MCF 10A (cell line): ENCODE measurements around the gene PPCDC. TPM values are rescaled to one million over a fixed set of nuclear protein-coding genes. Genes with fewer than 3 reads are reported as not detected.
"Not testable (repeated sequence)": the region's sequence is repeated elsewhere in the genome, so short reads cannot be mapped to it uniquely, and the experiment has no call there.

Experiments used
- BruUV-seq: library from RNA; stranded (reverse); fragments of 400-500 nt; replicated peaks from 2 replicates; lab custom pipeline; 2021; lab: Mats Ljungman, UMichigan
- CTCF ChIA-PET: fragments of 300-600 bp; sonication (Branson Sonifier 250); formaldehyde crosslinking; extraction: SDS; loops from one replicate; lab custom pipeline; 2021; ENCODE audit warnings: antibody characterized with exemption, inconsistent platforms; lab: Yijun Ruan, JAX
- POLR2A ChIA-PET: fragments of 300-600, 350-650 bp; sonication (Branson Sonifier 250); formaldehyde crosslinking; extraction: SDS; loops from one replicate; lab custom pipeline; 2020; ENCODE audit warnings: antibody characterized with exemption, inconsistent platforms; lab: Yijun Ruan, JAX
- DNase-seq: peaks from one replicate; pipeline ENCODE4 v3.0.0-alpha.2; 2018; ENCODE audit not compliant: unreplicated experiment
- H3K27ac Mint-ChIP-seq: one replicate; pipeline ENCODE4 v1.8.0; 2022; ENCODE audit warnings: mild to moderate bottlenecking, low read depth, mixed read lengths; ENCODE audit not compliant: unreplicated experiment
- H3K27me3 Mint-ChIP-seq: one replicate; pipeline ENCODE4 v1.8.0; 2022; ENCODE audit warnings: mixed read lengths; ENCODE audit not compliant: insufficient read depth, unreplicated experiment
- H3K36me3 Mint-ChIP-seq: one replicate; pipeline ENCODE4 v1.8.0; 2022; ENCODE audit warnings: mild to moderate bottlenecking, moderate library complexity, mixed read lengths; ENCODE audit not compliant: insufficient read depth, unreplicated experiment
- H3K4me1 Mint-ChIP-seq: one replicate; pipeline ENCODE4 v1.8.0; 2022; ENCODE audit warnings: mixed read lengths; ENCODE audit not compliant: insufficient read depth, unreplicated experiment
- H3K4me3 Mint-ChIP-seq: one replicate; pipeline ENCODE4 v1.8.0; 2022; ENCODE audit warnings: mild to moderate bottlenecking, moderate library complexity, mixed read lengths; ENCODE audit not compliant: unreplicated experiment
- H3K9me3 Mint-ChIP-seq: one replicate; pipeline ENCODE4 v1.8.0; 2022; ENCODE audit warnings: mixed read lengths; ENCODE audit not compliant: unreplicated experiment
- intact Hi-C: fragments of 100-400 bp; cut with micrococcal nuclease; formaldehyde crosslinking; loops from 2 replicates; pipeline ENCODE4 v1.14.1; 2022
- total RNA-seq: library from RNA; stranded (reverse); gene quantifications from 2 replicates; pipeline ENCODE4 v1.2.3, GENCODE V29; 2022
- TF ChIP-seq, protein P1 (sequence below): fragments of 200-600 bp; IDR thresholded peaks from one replicate; pipeline ENCODE4 v1.8.0; 2022; ENCODE audit warnings: antibody characterized with exemption, mild to moderate bottlenecking; ENCODE audit not compliant: unreplicated experiment

The PPCDC gene
- total RNA-seq, 1 experiment from 2014 or later, result 25.1 TPM

DNA sequence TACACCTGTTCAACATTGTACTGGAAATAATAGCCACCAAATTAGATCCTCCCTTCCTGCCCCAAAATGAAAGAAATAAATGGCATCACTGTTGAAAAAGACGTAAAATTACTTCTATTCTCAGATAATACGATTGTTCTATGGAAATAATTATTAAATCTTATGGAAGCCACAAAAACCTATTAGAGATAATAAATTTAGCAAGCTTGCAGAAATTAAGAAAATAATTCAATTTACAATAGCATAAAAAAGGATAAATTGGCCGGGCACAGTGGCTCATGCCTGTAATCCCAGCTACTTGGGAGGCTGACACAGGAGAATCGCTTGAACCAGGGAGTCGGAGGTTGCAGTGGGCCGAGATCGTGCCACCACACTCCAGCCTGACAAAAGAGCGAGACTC is 57.8 kb downstream of the PPCDC start:
- Mint-ChIP-seq H3K4me3 (no peak overlapping the region), H3K9me3 (peaks cover 8% of the 10 kb centered on the region), H3K4me1 (no peaks in the 10 kb centered on the region), H3K36me3 (peaks cover 5% of the 10 kb centered on the region), H3K27me3 (peaks cover 27% of the 10 kb centered on the region), H3K27ac (no peak overlapping the region)
- CTCF ChIA-PET, result interaction anchor here (0.7 kb wide), 1 partner anchor 643 kb away, joined by 3 read pairs; no protein-coding TSS in a partner anchor
- TF ChIP-seq, protein P1, sequence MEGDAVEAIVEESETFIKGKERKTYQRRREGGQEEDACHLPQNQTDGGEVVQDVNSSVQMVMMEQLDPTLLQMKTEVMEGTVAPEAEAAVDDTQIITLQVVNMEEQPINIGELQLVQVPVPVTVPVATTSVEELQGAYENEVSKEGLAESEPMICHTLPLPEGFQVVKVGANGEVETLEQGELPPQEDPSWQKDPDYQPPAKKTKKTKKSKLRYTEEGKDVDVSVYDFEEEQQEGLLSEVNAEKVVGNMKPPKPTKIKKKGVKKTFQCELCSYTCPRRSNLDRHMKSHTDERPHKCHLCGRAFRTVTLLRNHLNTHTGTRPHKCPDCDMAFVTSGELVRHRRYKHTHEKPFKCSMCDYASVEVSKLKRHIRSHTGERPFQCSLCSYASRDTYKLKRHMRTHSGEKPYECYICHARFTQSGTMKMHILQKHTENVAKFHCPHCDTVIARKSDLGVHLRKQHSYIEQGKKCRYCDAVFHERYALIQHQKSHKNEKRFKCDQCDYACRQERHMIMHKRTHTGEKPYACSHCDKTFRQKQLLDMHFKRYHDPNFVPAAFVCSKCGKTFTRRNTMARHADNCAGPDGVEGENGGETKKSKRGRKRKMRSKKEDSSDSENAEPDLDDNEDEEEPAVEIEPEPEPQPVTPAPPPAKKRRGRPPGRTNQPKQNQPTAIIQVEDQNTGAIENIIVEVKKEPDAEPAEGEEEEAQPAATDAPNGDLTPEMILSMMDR, result no peak
- intact Hi-C loops, result no loop called here
- DNase-seq, result no peak
- POLR2A ChIA-PET, result interaction anchor here (1.0 kb wide), 1 partner anchor 58 kb away, joined by 3 read pairs; the partner anchor contains the start of gene PPCDC
- no TSS peak for BruUV-seq

DNA sequence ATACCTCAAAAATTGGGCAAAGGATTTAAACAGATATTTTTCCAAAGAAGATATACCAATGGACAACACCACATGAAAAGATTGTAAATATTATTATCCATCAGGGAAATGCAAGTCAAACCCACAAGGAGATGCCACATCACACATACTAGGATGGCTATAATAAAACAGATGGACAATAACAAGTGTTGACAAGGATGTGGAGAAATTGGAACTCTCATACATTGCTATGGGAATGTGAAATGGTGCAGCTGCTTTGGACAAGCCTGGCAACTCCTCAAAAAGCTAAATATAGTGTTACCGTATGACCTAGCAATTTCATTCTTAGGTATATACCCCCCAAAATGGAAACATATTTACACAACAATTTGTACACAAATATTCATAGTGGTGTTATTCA is 59.3 kb downstream of the PPCDC start:
- no TSS peak for BruUV-seq
- ChIA-PET CTCF (interaction anchor here (0.6 to 1.0 kb wide), 2 partner anchors 13 to 39 kb away, joined by 3 to 6 read pairs; no protein-coding TSS in a partner anchor), POLR2A (interaction anchor here (1.1 kb wide), 1 partner anchor 10 kb away, joined by 3 read pairs; no protein-coding TSS in a partner anchor)
- H3K27me3 Mint-ChIP-seq, result peaks cover 35% of the 10 kb centered on the region
- no peak overlapping the region for H3K27ac Mint-ChIP-seq
- TF ChIP-seq, protein P1, result no peak
- intact Hi-C loops, result no loop called here
- peaks cover 5% of the 10 kb centered on the region for H3K36me3 Mint-ChIP-seq
- no peak for DNase-seq
- peaks cover 18% of the 10 kb centered on the region for H3K9me3 Mint-ChIP-seq
- H3K4me3 Mint-ChIP-seq, result no peak overlapping the region
- no peaks in the 10 kb centered on the region for H3K4me1 Mint-ChIP-seq

DNA sequence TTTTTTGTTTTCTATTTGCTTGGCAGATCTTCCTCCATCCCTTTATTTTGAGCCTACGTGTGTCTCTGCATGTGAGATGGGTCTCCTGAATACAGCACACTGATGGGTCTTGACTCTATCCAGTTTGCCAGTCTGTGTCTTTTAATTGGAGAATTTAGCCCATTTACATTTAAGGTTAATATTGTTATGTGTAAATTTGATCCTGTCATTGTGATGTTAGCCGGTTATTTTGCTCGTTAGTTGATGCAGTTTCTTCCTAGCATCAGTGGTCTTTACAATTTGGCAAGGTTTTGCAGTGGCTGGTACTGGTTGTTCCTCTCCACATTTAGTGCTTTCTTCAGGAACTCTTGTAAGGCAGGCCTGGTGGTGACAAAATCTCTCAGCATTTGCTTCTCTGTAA is 62.3 kb downstream of the PPCDC start:
- DNase-seq, H3K4me1 Mint-ChIP-seq, POLR2A ChIA-PET, intact Hi-C loops, H3K36me3 Mint-ChIP-seq, H3K4me3 Mint-ChIP-seq, H3K27ac Mint-ChIP-seq, CTCF ChIA-PET, BruUV-seq: not testable (repeated sequence)
- peaks cover 18% of the 10 kb centered on the region for H3K9me3 Mint-ChIP-seq
- peaks cover 25% of the 10 kb centered on the region for H3K27me3 Mint-ChIP-seq

DNA sequence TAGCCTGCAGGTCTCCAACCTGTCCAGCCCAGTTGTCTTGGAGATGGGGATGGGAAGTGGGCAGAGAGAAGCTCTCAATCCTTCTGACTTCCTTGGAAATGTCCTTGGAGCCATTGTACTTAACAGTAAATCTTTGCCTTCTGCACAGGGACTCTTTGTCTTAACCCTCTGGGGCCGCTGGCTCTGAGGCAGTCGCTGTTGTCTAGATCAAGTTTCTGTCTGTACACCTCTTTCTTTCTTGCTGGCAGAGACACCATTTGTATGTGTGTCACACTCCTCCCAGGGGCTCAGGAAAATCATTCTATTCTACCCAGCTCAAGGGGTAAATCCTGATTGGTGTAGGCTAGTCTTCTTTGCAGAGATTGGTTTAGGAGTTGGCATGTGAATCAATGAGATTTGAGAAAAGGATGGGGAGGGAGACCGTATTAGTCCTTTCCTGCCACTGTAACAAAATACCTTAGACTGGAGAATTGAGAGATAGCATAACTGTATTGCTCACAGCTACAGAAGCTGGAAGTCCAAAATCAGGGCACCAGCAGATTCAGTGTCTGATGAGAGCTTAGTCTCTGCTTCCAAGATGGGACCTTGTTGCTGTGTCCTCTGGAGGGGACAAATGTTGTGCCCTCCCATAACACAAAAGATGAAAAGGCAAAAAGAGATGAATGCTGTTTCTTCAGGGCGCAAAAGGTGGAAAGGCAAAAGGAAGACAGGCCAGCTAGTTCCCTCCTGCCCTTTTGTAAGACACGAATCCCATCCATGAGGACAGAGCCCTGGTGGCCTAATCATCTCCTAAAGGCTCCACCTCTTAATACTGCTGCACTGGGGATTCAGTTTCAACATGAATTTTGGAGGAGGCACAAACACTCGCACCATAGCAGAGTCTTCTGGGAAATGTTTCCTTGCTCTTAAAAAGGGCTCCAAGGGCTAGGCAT is 66.3 kb downstream of the PPCDC start:
- no peak for DNase-seq
- Mint-ChIP-seq H3K27ac (no peak overlapping the region), H3K4me3 (no peak overlapping the region), H3K4me1 (no peaks in the 10 kb centered on the region), H3K9me3 (peaks cover 16% of the 10 kb centered on the region), H3K36me3 (no peaks in the 10 kb centered on the region), H3K27me3 (peaks cover 17% of the 10 kb centered on the region)
- no TSS peak for BruUV-seq
- TF ChIP-seq, protein P1, result no peak
- intact Hi-C loops, result no loop called here
- ChIA-PET CTCF (interaction anchor here (0.7 to 1.2 kb wide), 2 partner anchors 18 to 457 kb away, joined by 4 to 5 read pairs; no protein-coding TSS in a partner anchor), POLR2A (no interaction called here)
